ENCODE results near the gene CTDSP2. TPM values are rescaled to one million over a fixed set of nuclear protein-coding genes. Genes with fewer than 3 reads are reported as not detected.

The CTDSP2 gene
- total and polyA plus RNA-seq, 12 donors, result 31.2 to 138 (median 82.7) TPM

GRCh38 chr12:57813971-57814772, 32.4 kb downstream of the CTDSP2 start:
- H3K27ac ChIP-seq, result no peak overlapping the region
- peak in 1 of 9 donors; percentile 13 for TF ChIP-seq CTCF (IDR thresholded peaks at IDR 0.05)
- H3K27me3 ChIP-seq, result no peaks in the 10 kb centered on the region
- H3K36me3 ChIP-seq, result peaks cover 0 to 72% (median 12%) of the 10 kb centered on the region in 9 donors
- H3K4me1 ChIP-seq, result peaks cover 15 to 55% (median 51%) of the 10 kb centered on the region in 9 donors
- WGBS, 2 donors, result 62% methylated on average over 17 of the region's 17 CpGs
- H3K9me3 ChIP-seq, result no peaks in the 10 kb centered on the region
- ATAC-seq, result peak in 2 of 8 donors; percentile 14 to 16
- H3K4me3 ChIP-seq, result no peak overlapping the region
- DNase-seq, result no peak
- intact Hi-C loops (cut with DNase I), result no loop called here

DNA sequence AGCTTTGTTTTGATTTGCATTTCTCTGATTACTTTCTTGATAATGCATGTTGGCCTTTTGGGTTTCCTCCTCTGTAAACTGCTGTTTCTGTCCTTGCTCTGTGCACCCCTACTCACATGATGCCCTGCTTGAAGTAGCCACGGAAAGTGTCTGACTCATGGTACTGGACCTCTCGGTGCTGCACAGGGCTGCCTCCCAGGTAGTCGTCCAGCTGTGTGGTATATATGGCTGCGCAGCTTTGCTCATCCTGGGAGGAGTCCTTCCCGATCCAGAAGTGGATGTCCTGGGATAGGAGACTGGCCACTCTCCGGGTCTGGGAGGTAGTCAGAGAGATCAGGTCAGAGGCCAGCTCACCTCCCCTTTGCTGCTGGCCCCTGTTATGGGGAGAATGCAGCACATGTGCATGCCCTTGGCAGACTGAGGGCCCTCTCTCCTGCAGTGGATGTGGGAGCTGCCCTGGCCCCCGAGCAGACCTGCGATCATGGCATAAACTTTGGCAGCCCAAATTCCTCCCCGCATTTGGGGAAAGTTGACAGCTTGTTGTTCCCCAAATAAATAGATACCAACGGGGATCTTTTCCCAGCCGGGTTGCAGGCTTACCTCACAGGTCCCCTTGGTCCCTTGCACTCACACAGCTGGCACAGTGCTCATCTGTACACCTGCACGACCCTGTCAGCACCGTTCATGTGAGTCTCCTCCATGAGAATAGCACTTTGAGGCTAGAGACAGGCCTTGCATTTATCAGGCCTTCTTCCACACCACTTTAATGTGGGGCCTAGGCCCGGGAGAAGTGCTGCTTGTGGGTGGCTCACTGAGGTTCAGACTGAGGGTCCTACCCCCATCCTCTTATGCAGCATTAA, 33.2 kb downstream of the CTDSP2 start:
- ATAC-seq (no peak), DNase-seq (no peak)
- Histone ChIP-seq H3K4me1 (peaks cover 15 to 46% (median 44%) of the 10 kb centered on the region in 9 donors), H3K36me3 (peaks cover 0 to 72% (median 14%) of the 10 kb centered on the region in 9 donors), H3K9me3 (no peaks in the 10 kb centered on the region), H3K4me3 (no peak overlapping the region), H3K27ac (no peak overlapping the region), H3K27me3 (no peaks in the 10 kb centered on the region)
- 87 to 89% methylated on average over 14 of the region's 14 CpGs for WGBS, 2 donors
- intact Hi-C loops (cut with DNase I), result no loop called here
- TF ChIP-seq CTCF (IDR thresholded peaks at IDR 0.05), result no peak

GRCh38 chr12:57811028-57811755, 35.3 kb downstream of the CTDSP2 start:
- intact Hi-C loops (cut with DNase I), result no loop called here
- WGBS, 2 donors, result 92 to 96% methylated on average over 10 of the region's 10 CpGs
- no peak for ATAC-seq
- Histone ChIP-seq H3K27ac (no peak overlapping the region), H3K4me1 (peaks cover 9 to 25% (median 23%) of the 10 kb centered on the region in 9 donors), H3K9me3 (no peaks in the 10 kb centered on the region), H3K36me3 (peaks cover 0 to 90% (median 23%) of the 10 kb centered on the region in 9 donors), H3K27me3 (no peaks in the 10 kb centered on the region), H3K4me3 (no peak overlapping the region)
- no peak for TF ChIP-seq CTCF (IDR thresholded peaks at IDR 0.05)
- no peak for DNase-seq

DNA sequence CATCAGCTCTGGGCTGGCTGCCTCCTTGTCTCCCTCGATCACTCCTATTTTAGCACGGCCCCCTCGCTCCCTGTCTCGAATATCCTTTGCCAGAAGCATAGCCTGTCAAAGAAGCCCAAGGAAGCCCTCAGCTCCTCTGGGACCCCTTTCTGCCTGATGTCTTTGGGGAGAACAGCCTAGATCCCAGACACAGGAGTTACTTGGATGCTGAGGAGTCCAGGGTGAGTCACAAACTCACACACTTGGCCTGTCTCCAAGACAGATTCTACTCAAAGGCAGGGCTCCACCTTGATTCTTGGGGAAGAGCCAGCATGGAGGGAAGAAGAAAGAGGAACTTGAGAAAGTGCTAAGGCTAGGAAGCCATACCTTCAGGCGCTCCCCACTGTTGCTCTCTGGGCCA, 36.1 kb downstream of the CTDSP2 start:
- 90% methylated on average over 5 of the region's 5 CpGs for WGBS, 2 donors
- Histone ChIP-seq H3K4me3 (no peak overlapping the region), H3K36me3 (peaks cover 0 to 90% (median 25%) of the 10 kb centered on the region in 9 donors), H3K9me3 (no peaks in the 10 kb centered on the region), H3K4me1 (peaks cover 6 to 18% (median 15%) of the 10 kb centered on the region in 9 donors), H3K27ac (no peak overlapping the region), H3K27me3 (no peaks in the 10 kb centered on the region)
- TF ChIP-seq CTCF (IDR thresholded peaks at IDR 0.05), result no peak
- intact Hi-C loops (cut with DNase I), result no loop called here
- DNase-seq (no peak), ATAC-seq (no peak)

Data from heart right ventricle (tissue), 16 donors.